Measurements from ENCODE around the gene ARL6IP1.

Gene ARL6IP1

GRCh38 chr16:18797746-18798145, 3.6 kb downstream of the ARL6IP1 start:
- no peak overlapping the region for H3K4me3 ChIP-seq (ENCODE audit: low read depth, low read length)
- H3K36me3 ChIP-seq, result peaks cover 58% of the 10 kb centered on the region
- no peak for DNase-seq
- H3K9me3 ChIP-seq (ENCODE audit: severe bottlenecking), result no peaks in the 10 kb centered on the region
- no peak overlapping the region for H3K27ac ChIP-seq
- no peaks in the 10 kb centered on the region for H3K27me3 ChIP-seq (ENCODE audit: insufficient read depth, low read depth, severe bottlenecking)
- TF ChIP-seq CTCF (IDR thresholded peaks at IDR 0.05; ENCODE audit: low read depth, low read length), result no peak

GRCh38 chr16:18796377-18796776, 5.0 kb downstream of the ARL6IP1 start:
- H3K9me3 ChIP-seq (ENCODE audit: severe bottlenecking), result no peaks in the 10 kb centered on the region
- H3K4me3 ChIP-seq (ENCODE audit: low read depth, low read length), result no peak overlapping the region
- H3K27ac ChIP-seq, result no peak overlapping the region
- no peak for TF ChIP-seq CTCF (IDR thresholded peaks at IDR 0.05; ENCODE audit: low read depth, low read length)
- H3K27me3 ChIP-seq (ENCODE audit: insufficient read depth, low read depth, severe bottlenecking), result no peaks in the 10 kb centered on the region
- peaks cover 72% of the 10 kb centered on the region for H3K36me3 ChIP-seq
- DNase-seq, result no peak

- no peak for DNase-seq
- H3K27ac ChIP-seq, result no peak overlapping the region
- no peak for TF ChIP-seq CTCF (IDR thresholded peaks at IDR 0.05; ENCODE audit: low read depth, low read length)
- no peaks in the 10 kb centered on the region for H3K9me3 ChIP-seq (ENCODE audit: severe bottlenecking)
- no peaks in the 10 kb centered on the region for H3K27me3 ChIP-seq (ENCODE audit: insufficient read depth, low read depth, severe bottlenecking)
- peaks cover 85% of the 10 kb centered on the region for H3K36me3 ChIP-seq
- no peak overlapping the region for H3K4me3 ChIP-seq (ENCODE audit: low read depth, low read length)
Measured at GRCh38 chr16:18792836-18793433, 8.4 kb downstream of the ARL6IP1 start.

- peak within 1 kb of the TSS; percentile 94 for H3K27ac ChIP-seq
- no peaks in the 10 kb centered on the region for H3K9me3 ChIP-seq (ENCODE audit: severe bottlenecking)
- peak; percentile 96 for DNase-seq
- peak within 1 kb of the TSS; percentile 95 for H3K4me3 ChIP-seq (ENCODE audit: low read depth, low read length)
- TF ChIP-seq CTCF (IDR thresholded peaks at IDR 0.05; ENCODE audit: low read depth, low read length), result no peak
- H3K27me3 ChIP-seq (ENCODE audit: insufficient read depth, low read depth, severe bottlenecking), result no peaks in the 10 kb centered on the region
- peaks cover 90% of the 10 kb centered on the region for H3K36me3 ChIP-seq
Measured at GRCh38 chr16:18789850-18790706, 11.3 kb downstream of the ARL6IP1 start, which contains the start of gene RPS15A. TSS of gene RPS15A (minus strand) at chr16:18790334. CDS start at chr16:18789113, 1,221 bp downstream.

- Histone ChIP-seq H3K36me3 (peaks cover 94% of the 10 kb centered on the region), H3K4me3 (ENCODE audit: low read depth, low read length) (peak overlapping the region; percentile 95), H3K27ac (peak overlapping the region; percentile 94), H3K9me3 (ENCODE audit: severe bottlenecking) (no peaks in the 10 kb centered on the region), H3K27me3 (ENCODE audit: insufficient read depth, low read depth, severe bottlenecking) (no peaks in the 10 kb centered on the region)
- DNase-seq, result no peak
- no peak for TF ChIP-seq CTCF (IDR thresholded peaks at IDR 0.05; ENCODE audit: low read depth, low read length)
Measured at GRCh38 chr16:18789515-18789849, 11.9 kb downstream of the ARL6IP1 start.

Measured in WERI-Rb-1 (cell line).